Left ventricle myocardium inferior (tissue), 1 donor: Measurements from ENCODE around the gene IGF1R. TPM values are rescaled to one million over a fixed set of nuclear protein-coding genes. Genes with fewer than 3 reads are reported as not detected.

Source experiments
- DNase-seq: peaks from one replicate; pipeline ENCODE4 v3.0.0-alpha.2; 2020
- H3K27ac ChIP-seq: fragments of 200-600 bp; replicated peaks from 2 replicates; pipeline ENCODE4 v1.8.0; 2021
- H3K27me3 ChIP-seq: fragments of 200-600 bp; 2 replicates; pipeline ENCODE4 v1.8.0; 2021; ENCODE audit warnings: low read depth
- H3K36me3 ChIP-seq: fragments of 200-600 bp; 2 replicates; pipeline ENCODE4 v1.8.0; 2021
- H3K4me1 ChIP-seq: fragments of 200-600 bp; 2 replicates; pipeline ENCODE4 v1.8.0; 2021
- H3K4me3 ChIP-seq: fragments of 200-600 bp; 2 replicates; pipeline ENCODE4 v1.8.0; 2021; ENCODE audit warnings: mild to moderate bottlenecking, moderate library complexity
- H3K9me3 ChIP-seq: fragments of 200-600 bp; replicated peaks from 2 replicates; pipeline ENCODE4 v1.8.0; 2021
- intact Hi-C: fragments of 100-400 bp; cut with micrococcal nuclease; formaldehyde crosslinking; loops from one replicate; pipeline ENCODE4 v1.11.0; 2022
- total RNA-seq: library from RNA; stranded (reverse); fragmentation: NEBNext Ultra II Directional; extraction: Animal tissue kit (Norgen Biotek cat#: 25700); gene quantifications from one replicate; pipeline ENCODE4 v1.2.1, GENCODE V29; 2021
- TF ChIP-seq, protein P1 (sequence below): fragments of 200-600 bp; IDR thresholded peaks from 2 replicates; pipeline ENCODE4 v1.8.0; 2021; ENCODE audit warnings: antibody characterized with exemption, mild to moderate bottlenecking, borderline replicate concordance
- donor health status: DM: no; HTN: yes; CAD: no; lungs with severe emphysema.

The IGF1R gene
- total RNA-seq, 1 donor from 2014 or later: 37.2 TPM

DNA sequence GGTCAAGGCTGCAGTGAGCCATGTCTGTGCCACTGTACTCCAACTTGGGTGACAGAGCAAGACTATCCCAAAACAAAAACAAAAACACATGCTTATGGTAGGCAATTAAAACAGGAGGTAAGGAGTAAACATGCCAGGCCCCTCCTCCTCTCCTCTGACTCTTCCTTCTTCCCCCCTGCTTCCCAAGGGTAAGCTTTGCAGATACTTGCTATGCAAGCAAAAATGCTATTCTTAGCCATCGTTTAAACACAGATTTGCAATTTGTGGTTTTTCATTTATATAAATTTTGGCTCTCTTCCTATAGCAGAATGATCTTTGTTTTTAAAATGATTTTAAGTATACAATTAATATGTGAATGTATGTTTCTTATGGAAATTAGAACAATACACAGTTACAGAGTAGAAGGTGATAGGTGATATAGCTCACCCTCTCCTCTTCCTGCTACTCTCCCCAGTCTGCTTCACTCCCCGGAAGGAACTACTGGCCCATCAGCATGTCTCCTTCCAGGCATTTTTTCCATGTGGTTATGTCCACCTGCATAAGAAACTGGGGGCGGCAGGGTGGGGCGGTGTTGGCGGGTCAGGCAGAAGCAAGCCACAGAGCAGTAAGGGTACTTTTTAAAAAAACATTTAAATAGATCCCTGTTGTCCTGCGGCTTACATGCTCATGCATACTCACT lies 42.1 kb downstream of the IGF1R start:
- TF ChIP-seq, protein P1, sequence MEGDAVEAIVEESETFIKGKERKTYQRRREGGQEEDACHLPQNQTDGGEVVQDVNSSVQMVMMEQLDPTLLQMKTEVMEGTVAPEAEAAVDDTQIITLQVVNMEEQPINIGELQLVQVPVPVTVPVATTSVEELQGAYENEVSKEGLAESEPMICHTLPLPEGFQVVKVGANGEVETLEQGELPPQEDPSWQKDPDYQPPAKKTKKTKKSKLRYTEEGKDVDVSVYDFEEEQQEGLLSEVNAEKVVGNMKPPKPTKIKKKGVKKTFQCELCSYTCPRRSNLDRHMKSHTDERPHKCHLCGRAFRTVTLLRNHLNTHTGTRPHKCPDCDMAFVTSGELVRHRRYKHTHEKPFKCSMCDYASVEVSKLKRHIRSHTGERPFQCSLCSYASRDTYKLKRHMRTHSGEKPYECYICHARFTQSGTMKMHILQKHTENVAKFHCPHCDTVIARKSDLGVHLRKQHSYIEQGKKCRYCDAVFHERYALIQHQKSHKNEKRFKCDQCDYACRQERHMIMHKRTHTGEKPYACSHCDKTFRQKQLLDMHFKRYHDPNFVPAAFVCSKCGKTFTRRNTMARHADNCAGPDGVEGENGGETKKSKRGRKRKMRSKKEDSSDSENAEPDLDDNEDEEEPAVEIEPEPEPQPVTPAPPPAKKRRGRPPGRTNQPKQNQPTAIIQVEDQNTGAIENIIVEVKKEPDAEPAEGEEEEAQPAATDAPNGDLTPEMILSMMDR: no peak

DNA sequence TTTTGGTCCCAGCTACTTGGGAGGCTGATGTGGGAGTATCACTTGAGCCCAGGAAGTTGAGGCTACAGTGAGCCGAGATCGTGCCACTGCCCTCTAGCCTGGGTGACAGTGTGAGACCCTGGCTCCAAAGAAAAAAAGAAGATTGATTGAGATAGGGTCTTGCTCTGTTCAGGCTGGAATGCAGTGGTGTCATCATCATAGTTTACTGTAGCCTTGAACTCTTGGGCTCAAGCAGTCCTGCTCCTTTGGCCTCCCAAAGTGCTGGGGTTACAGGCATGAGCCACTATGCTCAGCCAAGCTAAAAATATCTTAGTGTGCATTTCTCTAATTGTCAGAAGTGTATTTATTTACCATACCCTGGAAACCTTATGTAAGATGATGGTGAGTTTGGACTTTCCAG lies 43.9 kb downstream of the IGF1R start:
- intact Hi-C loops: no loop called here
- Histone ChIP-seq H3K4me1 (peaks cover 98% of the 10 kb centered on the region), H3K4me3 (no peak overlapping the region), H3K27ac (no peak overlapping the region), H3K27me3 (no peaks in the 10 kb centered on the region), H3K36me3 (no peaks in the 10 kb centered on the region), H3K9me3 (no peaks in the 10 kb centered on the region)
- TF ChIP-seq, protein P1: no peak
- no peak for DNase-seq

More for the DNA sequence above, 42.1 kb downstream of the IGF1R start:
- intact Hi-C loops: no loop called here
- no peak overlapping the region for H3K4me3 ChIP-seq
- DNase-seq: no peak
- H3K27me3 ChIP-seq: no peaks in the 10 kb centered on the region
- no peak overlapping the region for H3K27ac ChIP-seq
- H3K9me3 ChIP-seq: no peaks in the 10 kb centered on the region
- H3K4me1 ChIP-seq: peaks cover 95% of the 10 kb centered on the region
- no peaks in the 10 kb centered on the region for H3K36me3 ChIP-seq

DNA sequence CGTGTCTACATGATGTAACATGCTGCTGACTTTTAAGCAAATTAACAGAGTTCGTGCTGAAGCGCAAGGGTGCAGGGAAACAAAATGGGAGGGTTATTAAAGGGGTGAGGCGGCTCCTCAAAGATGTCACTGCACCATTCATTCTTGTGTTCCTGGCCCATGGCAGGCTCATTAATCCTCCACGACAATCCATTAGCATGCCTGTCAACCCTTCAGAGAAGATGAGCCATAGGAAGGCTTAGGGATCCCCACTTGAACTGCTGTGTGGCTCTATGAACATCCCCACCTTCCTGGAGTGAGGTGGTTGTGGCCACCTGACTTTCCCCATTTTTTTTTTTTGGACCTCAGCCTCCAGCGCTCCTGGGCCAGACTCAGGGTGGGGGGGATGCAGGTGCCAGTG lies 45.8 kb downstream of the IGF1R start:
- H3K4me3 ChIP-seq: no peak overlapping the region
- H3K36me3 ChIP-seq: no peaks in the 10 kb centered on the region
- peaks cover 98% of the 10 kb centered on the region for H3K4me1 ChIP-seq
- TF ChIP-seq, protein P1: no peak
- H3K27ac ChIP-seq: no peak overlapping the region
- no peaks in the 10 kb centered on the region for H3K9me3 ChIP-seq
- intact Hi-C loops: no loop called here
- H3K27me3 ChIP-seq: no peaks in the 10 kb centered on the region
- DNase-seq: no peak

DNA sequence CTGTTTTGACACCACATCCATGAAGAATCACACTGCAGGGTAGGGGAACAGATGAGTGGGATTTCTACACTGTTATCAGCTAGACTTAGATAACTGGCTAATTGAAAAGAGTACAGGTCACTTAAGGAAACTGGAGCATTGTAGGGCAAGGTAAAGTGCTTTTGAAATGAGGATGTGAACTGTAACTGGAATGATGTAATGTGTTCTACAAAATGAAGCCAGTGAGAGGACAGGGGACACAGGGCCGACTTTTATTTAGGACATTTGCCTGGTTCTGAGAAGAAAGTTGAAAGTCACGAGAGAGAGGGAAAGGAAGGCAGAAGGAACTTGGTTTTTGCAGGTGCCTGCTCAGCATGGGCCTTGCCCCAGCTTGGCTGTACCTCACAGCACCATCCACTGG lies 50.5 kb downstream of the IGF1R start:
- TF ChIP-seq, protein P1: no peak
- intact Hi-C loops: no loop called here
- peak overlapping the region; percentile 20 for H3K27ac ChIP-seq
- H3K27me3 ChIP-seq: no peaks in the 10 kb centered on the region
- no peak overlapping the region for H3K4me3 ChIP-seq
- no peaks in the 10 kb centered on the region for H3K36me3 ChIP-seq
- DNase-seq: no peak
- no peaks in the 10 kb centered on the region for H3K9me3 ChIP-seq
- peaks cover 89% of the 10 kb centered on the region for H3K4me1 ChIP-seq

DNA sequence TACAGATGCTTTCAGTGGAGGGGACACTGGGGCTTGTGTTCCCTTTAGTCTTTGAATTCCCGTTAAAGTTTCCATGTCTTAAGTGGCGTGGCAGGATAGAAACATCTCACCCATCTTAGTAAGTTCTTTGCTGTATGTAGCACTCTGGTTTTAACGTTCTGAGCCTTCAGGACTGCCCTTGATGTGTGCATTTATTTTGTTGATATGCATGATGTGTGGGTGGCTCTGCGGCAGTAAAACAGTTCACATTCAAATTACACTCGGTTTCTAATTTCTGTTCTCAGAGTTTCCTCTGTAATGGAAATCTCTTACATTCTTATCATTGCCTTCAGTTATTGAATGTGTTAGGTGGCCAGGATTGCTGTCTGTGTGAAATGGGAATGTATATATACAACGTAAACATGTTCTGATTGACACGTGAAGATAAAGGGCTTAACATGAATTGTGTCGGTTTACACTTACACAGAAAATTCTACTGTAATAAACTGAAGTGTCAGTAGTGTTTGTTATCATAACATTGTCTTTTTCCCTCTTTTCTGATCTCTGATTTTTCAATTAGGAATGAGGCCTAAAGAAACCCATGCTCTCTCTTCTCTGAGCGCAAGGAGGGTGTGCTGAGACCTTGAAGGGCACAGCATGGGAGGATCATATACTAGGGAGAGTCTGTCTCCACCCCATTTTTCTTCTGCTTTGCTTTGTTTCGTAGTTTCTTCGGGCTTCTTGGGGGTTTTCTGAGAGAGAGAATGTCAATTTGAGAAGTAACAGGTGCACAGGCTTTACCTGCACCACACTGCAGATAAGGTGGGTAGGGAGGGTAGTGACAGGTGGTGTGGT lies 51.5 kb downstream of the IGF1R start:
- H3K4me3 ChIP-seq: no peak overlapping the region
- peaks cover 89% of the 10 kb centered on the region for H3K4me1 ChIP-seq
- H3K9me3 ChIP-seq: no peaks in the 10 kb centered on the region
- peak overlapping the region; percentile 20 for H3K27ac ChIP-seq
- intact Hi-C loops: no loop called here
- H3K36me3 ChIP-seq: no peaks in the 10 kb centered on the region
- TF ChIP-seq, protein P1: no peak
- no peaks in the 10 kb centered on the region for H3K27me3 ChIP-seq
- no peak for DNase-seq
